OCI-M2 (cell line): ENCODE data around the gene FLRT2.

ENCODE experiments used
- DNase-seq: peaks from one replicate; lab custom pipeline; 2025; ENCODE audit not compliant: unreplicated experiment; lab: John Stamatoyannopoulos, UW

FLRT2 gene

GRCh38 chr14:85562630-85563029 is 32.7 kb downstream of the FLRT2 start:
- no peak for DNase-seq

- DNase-seq: no peak
Measured at GRCh38 chr14:85564841-85565527, 35.0 kb downstream of the FLRT2 start.

GRCh38 chr14:85565862-85566296 is 35.9 kb downstream of the FLRT2 start:
- no peak for DNase-seq

DNA sequence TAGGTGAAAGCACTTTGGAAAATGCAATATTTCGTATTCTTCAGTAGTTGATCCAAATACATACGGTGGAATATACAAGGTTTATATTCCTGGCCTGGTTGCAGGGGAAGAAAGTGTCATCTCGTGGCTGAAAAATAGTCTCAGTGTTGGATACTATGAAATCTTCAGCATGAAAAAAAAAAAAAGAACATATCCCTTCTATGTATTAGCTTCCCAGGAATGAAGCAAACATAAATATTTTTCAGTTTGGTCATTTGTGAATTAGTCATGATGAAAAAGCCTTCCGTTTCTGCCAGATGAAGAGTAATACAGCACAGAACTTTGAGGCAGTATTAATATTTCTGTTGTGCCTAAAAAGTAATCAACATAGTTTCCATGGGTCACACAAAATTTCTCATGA is 36.7 kb downstream of the FLRT2 start:
- DNase-seq: no peak

- DNase-seq: no peak
Measured at GRCh38 chr14:85572011-85572410, 42.1 kb downstream of the FLRT2 start.

DNA sequence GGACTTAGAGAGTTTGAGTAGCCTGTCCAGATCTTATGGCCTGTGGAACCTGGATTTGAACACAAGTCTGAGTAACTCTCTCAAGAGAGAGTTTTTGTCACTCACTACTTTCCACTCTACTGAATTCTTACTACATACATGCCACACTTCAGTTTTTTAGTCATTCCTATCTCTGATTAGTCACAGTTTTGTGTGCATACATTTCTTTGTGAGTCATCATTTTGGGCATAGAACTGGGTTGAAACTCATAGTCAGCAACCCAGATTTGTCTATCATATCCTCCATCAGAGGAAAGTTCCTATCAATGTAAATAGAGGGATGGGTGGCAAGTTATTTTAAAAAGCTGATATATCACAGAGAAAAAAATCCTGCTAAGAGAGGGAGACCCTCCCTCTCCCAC is 42.9 kb downstream of the FLRT2 start:
- no peak for DNase-seq

GRCh38 chr14:85573406-85573805 is 43.5 kb downstream of the FLRT2 start:
- DNase-seq: no peak

- no peak for DNase-seq
Measured at GRCh38 chr14:85574853-85575616, 45.1 kb downstream of the FLRT2 start.

DNA sequence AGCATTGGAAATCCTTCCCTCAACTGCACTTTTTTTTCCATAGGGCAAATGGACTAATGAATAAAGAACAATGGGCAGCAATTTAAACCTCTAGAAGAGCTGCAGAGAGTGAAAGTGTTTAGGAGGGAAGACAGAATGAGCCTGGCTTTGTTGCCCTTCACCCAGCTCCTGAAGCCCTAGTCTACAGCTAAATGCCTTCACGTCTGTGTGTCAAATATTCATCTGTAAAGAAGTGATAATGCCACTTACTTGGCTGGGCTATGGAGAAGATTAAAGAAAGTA is 45.6 kb downstream of the FLRT2 start:
- no peak for DNase-seq

DNA sequence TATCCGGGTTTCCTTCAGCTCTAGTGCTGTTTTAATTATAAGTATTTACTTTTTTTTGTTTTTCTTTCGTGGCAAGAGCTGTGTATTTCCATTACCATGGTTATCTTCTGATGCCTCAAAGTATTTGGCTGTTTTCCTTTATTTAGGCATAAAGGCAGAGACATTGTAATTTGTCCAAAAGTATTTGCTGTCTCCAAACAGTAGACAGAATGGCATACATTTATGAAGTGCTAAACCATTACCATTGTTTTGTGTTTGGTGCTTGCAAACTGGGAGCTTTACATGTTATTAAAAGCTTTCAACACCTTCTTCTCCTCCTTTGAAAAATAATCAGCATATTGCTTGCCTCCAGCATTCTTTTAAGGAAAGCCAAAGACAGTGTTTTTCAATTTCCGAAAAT is 46.3 kb downstream of the FLRT2 start:
- no peak for DNase-seq

- no peak for DNase-seq
Measured at GRCh38 chr14:85576848-85577542, 47.1 kb downstream of the FLRT2 start.

- no peak for DNase-seq
Measured at GRCh38 chr14:85577543-85578114, 47.7 kb downstream of the FLRT2 start.

DNA sequence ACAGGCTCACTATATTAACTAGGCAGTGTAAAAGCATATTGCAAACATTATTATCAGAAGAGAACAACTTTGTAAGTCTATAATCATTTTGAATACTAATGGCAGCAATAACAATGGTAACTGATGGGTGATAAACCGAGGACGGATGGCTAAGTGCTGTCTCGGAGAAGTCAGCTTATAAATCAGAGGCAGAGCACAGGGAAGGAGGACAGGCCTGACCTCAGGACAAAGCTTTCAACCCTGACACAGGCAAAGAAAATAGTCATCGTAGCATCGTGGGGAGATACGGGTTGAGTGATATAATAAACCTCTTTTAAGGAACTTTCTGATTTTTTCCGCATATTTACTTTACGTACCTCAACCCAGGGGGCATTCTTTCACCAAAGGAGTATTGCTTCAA is 48.4 kb downstream of the FLRT2 start:
- DNase-seq: no peak

DNA sequence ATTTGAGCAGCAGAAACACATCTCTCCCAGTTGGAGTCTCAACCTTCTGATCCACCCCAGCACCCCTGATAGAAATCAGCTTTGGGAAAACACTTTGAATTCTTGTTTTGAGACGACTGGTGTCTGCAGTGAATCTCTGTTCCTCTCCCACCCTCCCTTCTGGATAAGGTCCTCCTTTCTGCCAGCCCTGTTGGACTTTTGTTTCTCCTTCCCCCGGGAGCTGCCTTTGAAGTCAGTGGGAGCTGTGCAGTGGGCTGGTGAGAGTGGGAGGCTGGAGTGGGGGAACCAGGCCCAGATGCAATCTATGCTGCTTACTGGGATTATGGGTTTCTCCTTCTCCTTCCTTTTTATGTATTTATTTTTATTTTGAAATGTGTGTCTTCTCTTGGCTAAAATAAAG is 49.0 kb downstream of the FLRT2 start:
- DNase-seq: no peak

GRCh38 chr14:85579942-85580341 is 50.0 kb downstream of the FLRT2 start:
- no peak for DNase-seq

- no peak for DNase-seq
Measured at GRCh38 chr14:85580536-85581140, 50.7 kb downstream of the FLRT2 start.

GRCh38 chr14:85581691-85582090 is 51.7 kb downstream of the FLRT2 start:
- DNase-seq: no peak

- no peak for DNase-seq
Measured at GRCh38 chr14:85583380-85583779, 53.4 kb downstream of the FLRT2 start.

DNA sequence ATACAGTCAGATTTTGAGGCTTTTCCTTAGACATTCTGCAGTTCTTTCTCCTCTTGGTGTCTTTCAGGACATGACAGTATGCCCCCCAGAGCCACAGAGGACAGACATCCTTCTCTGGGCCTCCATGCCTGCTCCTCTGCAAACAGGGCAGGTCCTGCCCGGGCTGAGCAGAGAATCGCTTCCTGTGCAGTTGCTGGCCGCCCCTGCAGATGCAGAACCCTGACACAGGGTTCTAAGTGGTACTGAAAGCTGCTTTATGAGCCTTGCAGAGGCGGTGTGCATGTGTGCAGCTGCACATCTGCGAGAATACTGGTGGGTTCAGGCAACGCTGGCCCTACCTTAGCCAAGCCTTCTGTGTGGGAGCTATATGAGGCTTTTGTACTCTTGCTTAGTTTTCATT is 54.5 kb downstream of the FLRT2 start:
- no peak for DNase-seq

DNA sequence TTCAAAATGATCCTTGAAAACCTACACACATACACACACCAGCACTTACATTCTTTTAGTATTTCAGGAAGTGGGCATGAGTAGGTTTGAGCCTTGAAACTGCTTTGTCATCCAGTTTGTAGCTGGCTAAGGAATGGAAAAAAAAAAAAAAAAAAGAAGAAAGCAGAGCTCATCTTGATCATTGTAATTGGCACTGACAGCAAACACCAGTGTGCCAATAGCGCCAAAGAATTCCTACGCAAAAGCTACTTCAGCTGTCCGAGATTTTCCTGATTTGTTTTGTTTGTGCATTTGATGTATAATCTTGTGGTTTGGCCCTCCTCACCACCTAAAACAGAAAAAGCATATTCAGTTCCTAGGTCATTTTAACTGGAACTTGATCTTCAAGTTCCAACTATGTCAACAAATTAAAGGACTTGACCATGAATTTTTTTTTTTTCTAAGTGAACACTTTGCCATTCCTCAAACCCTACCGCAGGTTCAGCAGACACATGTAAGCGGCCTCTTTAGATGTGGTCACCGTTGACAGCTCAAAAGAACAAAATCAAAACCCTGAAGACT is 57.3 kb downstream of the FLRT2 start:
- no peak for DNase-seq

DNA sequence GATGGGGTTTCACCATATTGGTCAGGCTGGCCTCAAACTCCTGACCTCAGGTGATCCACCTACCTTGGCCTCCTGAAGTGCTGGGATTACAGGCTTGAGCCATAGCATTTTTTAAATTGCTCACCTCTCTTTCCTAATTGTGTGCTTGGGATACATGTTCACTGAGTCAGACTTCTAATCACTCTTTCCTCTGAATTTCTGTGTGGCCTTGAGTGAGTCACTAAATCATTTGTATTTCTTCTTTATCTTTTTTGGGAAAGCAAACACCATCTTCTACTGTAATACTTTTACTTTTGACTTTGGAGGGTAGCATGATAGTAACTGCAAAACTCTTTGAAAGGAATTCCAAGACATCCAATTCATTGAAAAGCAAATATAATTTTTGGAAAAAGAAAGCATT is 60.8 kb downstream of the FLRT2 start:
- no peak for DNase-seq
